ENCODE results near the gene VTI1B. TPM values are rescaled to one million over a fixed set of nuclear protein-coding genes. Genes with fewer than 3 reads are reported as not detected.
"Not testable (repeated sequence)": the region's sequence is repeated elsewhere in the genome, so short reads cannot be mapped to it uniquely, and the experiment has no call there.

The VTI1B gene
- total RNA-seq, 1 donor from 2014 or later = 115 TPM

GRCh38 chr14:67641480-67641879 lies 33.0 kb downstream of the VTI1B start:
- DNase-seq (ENCODE audit: low spot score) = no peak
- intact Hi-C loops (cut with DNase I) = no loop called here

DNA sequence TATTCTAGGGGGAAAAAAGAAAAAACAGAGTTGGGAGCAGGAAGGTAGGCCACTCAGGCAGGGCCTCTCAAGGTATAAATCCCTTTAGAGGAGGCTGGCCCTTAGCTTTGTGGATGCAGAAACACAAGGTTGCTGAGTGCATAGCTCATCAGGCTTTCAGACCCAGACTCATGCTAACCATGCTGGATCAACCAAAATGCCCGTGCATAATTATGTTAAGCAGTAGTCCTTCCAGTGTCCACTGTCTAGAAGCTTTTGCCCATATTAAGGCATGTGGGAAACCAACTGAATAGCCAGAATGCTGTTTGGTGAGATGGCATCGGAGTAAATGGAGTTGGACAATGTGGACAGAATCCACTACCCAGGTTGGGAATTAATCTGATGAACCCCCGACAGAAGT lies 35.8 kb downstream of the VTI1B start:
- intact Hi-C loops (cut with DNase I) = no loop called here
- DNase-seq (ENCODE audit: low spot score) = no peak

DNA sequence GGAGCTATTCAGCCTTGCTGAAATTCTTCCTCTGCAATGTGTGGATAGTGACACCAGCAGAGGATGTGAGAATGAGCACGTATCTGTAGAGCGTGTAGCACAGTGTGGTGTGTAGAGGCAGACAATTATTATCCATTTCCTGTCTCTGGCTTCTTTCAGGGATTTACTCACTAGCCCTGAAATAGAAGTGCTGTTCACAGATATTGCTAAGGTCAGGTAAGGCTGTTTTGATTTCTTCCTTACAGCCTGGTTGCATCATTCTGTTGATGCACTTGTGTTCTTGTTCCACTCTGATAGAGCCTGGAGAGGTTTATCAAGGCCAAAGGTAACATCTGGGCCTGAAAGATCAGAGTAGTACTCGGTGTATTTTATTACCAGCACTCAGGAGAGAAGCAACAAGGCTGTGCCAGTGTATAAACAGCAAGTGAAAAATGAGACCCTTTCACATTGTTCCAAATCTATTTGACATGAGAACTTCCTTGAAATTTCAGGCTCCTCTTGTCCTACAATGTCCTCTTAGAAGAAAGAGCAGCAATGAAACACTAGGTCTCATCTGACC lies 38.0 kb downstream of the VTI1B start:
- no peak for DNase-seq (ENCODE audit: low spot score)
- intact Hi-C loops (cut with DNase I) = no loop called here

GRCh38 chr14:67633451-67634147 lies 40.8 kb downstream of the VTI1B start:
- no peak for DNase-seq (ENCODE audit: low spot score)
- intact Hi-C loops (cut with DNase I) = no loop called here

- intact Hi-C loops (cut with DNase I) = no loop called here
Observed at GRCh38 chr14:67630938-67631337, 43.5 kb downstream of the VTI1B start.

DNA sequence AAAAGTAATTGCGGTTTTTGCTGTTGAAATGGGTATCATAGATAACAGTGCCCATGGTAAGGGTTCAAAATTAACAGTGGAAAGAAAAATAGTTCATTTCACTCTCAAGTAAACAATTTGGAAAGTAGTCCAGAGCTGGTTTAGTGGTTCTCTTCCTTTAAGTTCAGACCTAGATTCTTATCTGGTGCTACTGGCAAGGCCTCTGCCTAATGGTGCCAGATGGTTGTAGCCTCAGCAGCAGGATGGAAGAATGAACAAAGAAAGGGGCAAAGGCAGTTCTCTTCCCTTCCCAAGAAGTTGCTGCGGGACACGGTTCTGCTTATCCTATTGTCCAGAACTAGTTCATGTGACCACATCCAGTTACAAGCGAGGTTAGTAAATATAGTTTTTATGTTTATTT lies 44.2 kb downstream of the VTI1B start:
- DNase-seq (ENCODE audit: low spot score) = no peak
- intact Hi-C loops (cut with DNase I) = no loop called here

More at GRCh38 chr14:67630938-67631337, 43.5 kb downstream of the VTI1B start:
- no peak for DNase-seq (ENCODE audit: low spot score)

- intact Hi-C loops (cut with DNase I) = no loop called here
- DNase-seq (ENCODE audit: low spot score) = no peak
Observed at GRCh38 chr14:67627519-67627918, 46.9 kb downstream of the VTI1B start.

GRCh38 chr14:67626131-67626530 lies 48.3 kb downstream of the VTI1B start:
- DNase-seq (ENCODE audit: low spot score); intact Hi-C loops (cut with DNase I): not testable (repeated sequence)

DNA sequence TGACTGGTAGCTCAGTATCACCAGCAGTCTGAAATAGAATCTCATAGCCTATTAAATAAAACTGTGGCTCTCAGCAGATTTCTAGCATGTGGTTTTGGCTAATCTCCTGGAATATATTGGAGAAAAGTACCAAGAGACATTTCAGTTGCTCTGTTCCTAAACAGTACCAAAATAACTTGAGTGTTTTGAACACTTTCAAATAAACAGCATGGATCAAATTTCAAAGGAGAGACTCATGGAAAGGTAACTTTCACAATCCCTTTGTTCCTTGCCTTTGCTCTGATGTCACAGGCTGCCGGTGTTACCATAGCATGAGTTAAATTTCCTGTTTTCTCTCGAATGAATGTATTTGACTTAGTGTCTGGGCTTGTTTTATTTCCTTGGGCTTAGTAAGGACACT lies 51.3 kb downstream of the VTI1B start:
- intact Hi-C loops (cut with DNase I) = no loop called here

GRCh38 chr14:67622675-67623074 lies 51.8 kb downstream of the VTI1B start:
- no peak for DNase-seq (ENCODE audit: low spot score)
- intact Hi-C loops (cut with DNase I) = no loop called here

More for the DNA sequence above, 51.3 kb downstream of the VTI1B start:
- no peak for DNase-seq (ENCODE audit: low spot score)

- intact Hi-C loops (cut with DNase I) = no loop called here
- no peak for DNase-seq (ENCODE audit: low spot score)
Observed at GRCh38 chr14:67620217-67620785, 54.1 kb downstream of the VTI1B start.

- peak; percentile 99 for DNase-seq (ENCODE audit: low spot score)
- intact Hi-C loops (cut with DNase I) = loop anchor here (1.0 to 2.0 kb wide), 2 partner anchors 47 to 85 kb away; no protein-coding TSS in a partner anchor
Observed at GRCh38 chr14:67619446-67620216, 54.8 kb downstream of the VTI1B start, which contains the start of gene ARG2. TSS of gene ARG2 (plus strand) at chr14:67619920. CDS start at chr14:67619978, 58 bp downstream.

DNA sequence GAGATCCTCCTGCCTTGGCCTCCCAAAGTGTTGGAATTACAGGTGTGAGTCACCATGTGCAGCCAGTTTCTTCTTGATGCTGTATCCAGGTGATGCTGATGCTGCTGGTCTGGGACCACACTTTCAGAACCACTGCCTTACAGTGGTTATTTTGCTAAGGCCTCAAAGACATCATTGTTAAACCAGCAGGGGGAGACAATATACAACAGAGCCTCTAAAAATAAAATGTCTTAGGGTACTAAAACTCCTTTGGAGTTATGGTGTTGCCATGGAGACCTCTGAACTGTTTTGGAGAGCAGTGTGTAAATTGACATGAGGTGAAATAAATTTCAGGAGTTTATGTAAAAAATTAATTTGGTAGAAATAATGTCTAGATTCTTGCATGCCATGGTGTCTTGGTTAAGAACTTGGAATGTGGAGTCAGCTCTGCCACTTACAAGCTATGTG lies 55.8 kb downstream of the VTI1B start:
- no peak for DNase-seq (ENCODE audit: low spot score)
- intact Hi-C loops (cut with DNase I) = loop anchor here (1.0 to 2.0 kb wide), 2 partner anchors 48 to 86 kb away; no protein-coding TSS in a partner anchor

- DNase-seq (ENCODE audit: low spot score) = no peak
- intact Hi-C loops (cut with DNase I) = no loop called here
Observed at GRCh38 chr14:67610491-67610890, 63.9 kb downstream of the VTI1B start.

- intact Hi-C loops (cut with DNase I) = no loop called here
- DNase-seq (ENCODE audit: low spot score) = no peak
Observed at GRCh38 chr14:67609642-67610310, 64.7 kb downstream of the VTI1B start.

- intact Hi-C loops (cut with DNase I) = no loop called here
- DNase-seq (ENCODE audit: low spot score) = no peak
Observed at GRCh38 chr14:67607646-67608045, 66.8 kb downstream of the VTI1B start.

- DNase-seq (ENCODE audit: low spot score) = no peak
- intact Hi-C loops (cut with DNase I) = no loop called here
Observed at GRCh38 chr14:67602995-67603545, 71.4 kb downstream of the VTI1B start.

DNA sequence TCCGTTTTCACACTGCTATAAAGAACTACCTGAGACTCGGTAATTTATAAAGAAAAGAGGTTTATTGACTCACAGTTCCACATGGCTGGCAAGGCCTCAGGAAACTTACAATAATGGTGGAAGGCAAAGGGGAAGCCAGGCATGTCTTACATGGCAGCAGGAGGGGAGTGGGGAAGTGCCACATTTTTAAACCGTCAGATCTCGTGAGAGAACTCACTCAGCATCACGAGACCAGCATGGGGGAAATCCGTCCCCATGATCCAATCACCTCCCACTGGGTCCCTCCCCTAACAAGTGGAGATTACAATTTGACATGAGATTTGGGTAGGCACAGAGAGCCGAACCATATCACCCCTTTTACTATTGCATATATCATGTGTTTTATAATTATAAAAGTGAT lies 72.4 kb downstream of the VTI1B start:
- intact Hi-C loops (cut with DNase I) = no loop called here
- DNase-seq (ENCODE audit: low spot score) = no peak

DNA sequence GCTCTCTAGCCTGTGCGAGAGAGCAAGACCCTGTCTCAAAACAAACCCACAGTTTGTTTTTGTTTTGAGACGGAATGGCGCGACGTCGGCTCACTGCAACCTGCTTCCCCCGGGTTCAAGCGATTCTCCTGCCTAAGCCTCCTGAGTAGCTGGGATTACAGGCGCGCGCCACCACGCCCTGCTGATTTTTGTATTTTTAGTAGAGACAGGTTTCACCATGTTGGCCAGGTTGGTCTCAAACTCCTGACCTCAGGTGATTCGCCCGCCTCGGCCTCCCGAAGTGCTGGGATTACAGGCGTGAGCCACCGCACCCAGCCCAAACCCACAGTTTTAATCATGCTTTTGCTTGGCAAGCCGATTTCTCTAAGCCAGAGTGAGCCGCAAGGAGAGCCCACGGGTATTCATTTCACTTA lies 73.9 kb downstream of the VTI1B start:
- intact Hi-C loops (cut with DNase I) = loop anchor here (1.0 kb wide), 1 partner anchor 74 kb away; the partner anchor contains the start of gene VTI1B
- not testable (repeated sequence) for DNase-seq (ENCODE audit: low spot score)
